Measurements from ENCODE around the gene PHF21A. TPM values are rescaled to one million over a fixed set of nuclear protein-coding genes. Genes with fewer than 3 reads are reported as not detected.

Gene PHF21A
- total and polyA plus RNA-seq, 2 donors (not counting 3 experiments of a cell fraction or from before 2014, with no cell fraction given), result 14.1 to 30.5 TPM

- no peaks in the 10 kb centered on the region for H3K9me1 ChIP-seq (replicated peaks; ENCODE audit: control insufficient read depth, extremely low read depth, insufficient read depth, low read length)
- ChIA-PET CTCF (interaction anchor here (1.8 kb wide), 1 partner anchor 11 kb away, joined by 6 read pairs; no protein-coding TSS in a partner anchor), POLR2A (no interaction called here)
- no TSS peak for BruUV-seq (replicated peaks)
- no peaks in the 10 kb centered on the region for H3K4me1 ChIP-seq (ENCODE audit: control insufficient read depth, extremely low read depth, insufficient read depth, low read length)
- no peaks in the 10 kb centered on the region for H3K9me3 ChIP-seq (replicated peaks; ENCODE audit: control insufficient read depth, insufficient read depth, low read length)
- H3K27me3 ChIP-seq (ENCODE audit: control insufficient read depth in 2 of 2, insufficient read depth in 2 of 2, low read length in 2 of 2), result no peaks in the 10 kb centered on the region
- H2AFZ ChIP-seq (ENCODE audit: low read depth, low read length), result no peak overlapping the region
- no peak for TF ChIP-seq EZH2 (IDR thresholded peaks at IDR 0.05; ENCODE audit: borderline replicate concordance, low read depth, low read length, severe bottlenecking)
- TF ChIP-seq POLR2AphosphoS5 (IDR thresholded peaks at IDR 0.05; ENCODE audit: insufficient read depth, low read depth, low read length), result no peak
- TF ChIP-seq MAX (IDR thresholded peaks at IDR 0.05; ENCODE audit: insufficient read depth, insufficient read length), result no peak
- no peak for TF ChIP-seq POLR2A (IDR thresholded peaks at IDR 0.05; ENCODE audit: low read depth, low read length)
- no peak for TF ChIP-seq GATA2 (IDR thresholded peaks at IDR 0.05; ENCODE audit: insufficient read depth, insufficient read length, low read depth, low read length)
- no peak for TF ChIP-seq JUN (IDR thresholded peaks at IDR 0.05; ENCODE audit: borderline replicate concordance, insufficient read depth, insufficient read length, low read depth)
- TF ChIP-seq CTCF (IDR thresholded peaks at IDR 0.05; ENCODE audit: extremely low read depth in 1 of 2, insufficient read depth in 1 of 2, low read depth in 1 of 2, low read length in 2 of 2), result no peak
- no peak for TF ChIP-seq FOS (IDR thresholded peaks at IDR 0.05; ENCODE audit: borderline replicate concordance, insufficient read depth, low read length)
- no peak for TF ChIP-seq MYC (IDR thresholded peaks at IDR 0.05; ENCODE audit: low read depth, low read length)
- FAIRE-seq (no peak), DNase-seq (ENCODE audit: low read depth, low spot score) (no peak)
- no peak overlapping the region for H3K9ac ChIP-seq (replicated peaks; ENCODE audit: extremely low read depth, insufficient read depth, low read length)
- dilution Hi-C loops (cut with MboI; ENCODE audit: extremely low pct_ligation_motif_present, low sequenced_read_pairs), result no loop called here
- intact Hi-C loops (cut with micrococcal nuclease), result loop anchor here (10.0 kb wide), 1 partner anchor 115 kb away; no protein-coding TSS in a partner anchor
- no peaks in the 10 kb centered on the region for H3K79me2 ChIP-seq (ENCODE audit: control insufficient read depth, insufficient read depth, low read length)
- peaks cover 0 to 2% of the 10 kb centered on the region in 2 experiments for H3K36me3 ChIP-seq (ENCODE audit: control insufficient read depth in 2 of 2, extremely low read depth in 1 of 2, insufficient read depth in 2 of 2, low read length in 2 of 2)
- no peak overlapping the region for H3K4me2 ChIP-seq (ENCODE audit: insufficient read depth, low read length)
- no peaks in the 10 kb centered on the region for H4K20me1 ChIP-seq (replicated peaks; ENCODE audit: control insufficient read depth, extremely low read depth, insufficient read depth, low read length)
- no peak overlapping the region for H3K4me3 ChIP-seq (replicated peaks in 1 of 3; ENCODE audit: insufficient read depth in 1 of 3, low read depth in 1 of 3, low read length in 3 of 3)
- H3K27ac ChIP-seq (ENCODE audit: insufficient read depth, low read depth, low read length), result no peak overlapping the region
These were observed 41.6 kb downstream of the PHF21A start for GRCh38 chr11:46079662-46080061.

All from endothelial cell of umbilical vein (primary cell).